ENCODE measurements around the gene SMIM22.

DNA sequence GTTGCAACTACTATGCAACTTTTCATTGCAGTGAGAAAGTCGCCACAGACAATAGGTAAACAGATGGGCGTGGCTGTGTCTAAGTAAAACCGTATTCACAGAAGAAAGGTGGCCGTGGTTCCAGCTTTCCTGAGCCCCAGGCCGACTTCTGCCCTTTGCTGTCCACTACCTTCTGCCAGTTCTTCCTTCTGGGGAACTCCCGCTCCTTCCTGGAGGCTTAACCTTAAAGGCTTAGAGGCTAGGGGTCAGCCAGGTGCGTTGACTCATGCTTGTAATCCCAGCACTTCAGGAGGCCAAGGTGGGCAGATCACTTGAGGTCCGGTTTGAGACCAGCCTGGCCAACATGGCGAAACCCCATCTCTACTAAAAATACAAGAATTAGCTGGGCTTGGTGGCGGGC, 4.9 kb upstream of the SMIM22 start:
- TF ChIP-seq, protein P1, sequence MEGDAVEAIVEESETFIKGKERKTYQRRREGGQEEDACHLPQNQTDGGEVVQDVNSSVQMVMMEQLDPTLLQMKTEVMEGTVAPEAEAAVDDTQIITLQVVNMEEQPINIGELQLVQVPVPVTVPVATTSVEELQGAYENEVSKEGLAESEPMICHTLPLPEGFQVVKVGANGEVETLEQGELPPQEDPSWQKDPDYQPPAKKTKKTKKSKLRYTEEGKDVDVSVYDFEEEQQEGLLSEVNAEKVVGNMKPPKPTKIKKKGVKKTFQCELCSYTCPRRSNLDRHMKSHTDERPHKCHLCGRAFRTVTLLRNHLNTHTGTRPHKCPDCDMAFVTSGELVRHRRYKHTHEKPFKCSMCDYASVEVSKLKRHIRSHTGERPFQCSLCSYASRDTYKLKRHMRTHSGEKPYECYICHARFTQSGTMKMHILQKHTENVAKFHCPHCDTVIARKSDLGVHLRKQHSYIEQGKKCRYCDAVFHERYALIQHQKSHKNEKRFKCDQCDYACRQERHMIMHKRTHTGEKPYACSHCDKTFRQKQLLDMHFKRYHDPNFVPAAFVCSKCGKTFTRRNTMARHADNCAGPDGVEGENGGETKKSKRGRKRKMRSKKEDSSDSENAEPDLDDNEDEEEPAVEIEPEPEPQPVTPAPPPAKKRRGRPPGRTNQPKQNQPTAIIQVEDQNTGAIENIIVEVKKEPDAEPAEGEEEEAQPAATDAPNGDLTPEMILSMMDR (IDR thresholded peaks at IDR 0.05) = no peak
- TF ChIP-seq POLR2A (IDR thresholded peaks at IDR 0.05) (no peak), EP300 (IDR thresholded peaks at IDR 0.05) (no peak)
